Measurements from ENCODE around the gene CABCOCO1. TPM values are rescaled to one million over a fixed set of nuclear protein-coding genes. Genes with fewer than 3 reads are reported as not detected.

CABCOCO1 gene
- total and polyA plus RNA-seq, 8 donors = 1.7 to 6.0 (median 3.4) TPM; not detected in 1

DNA sequence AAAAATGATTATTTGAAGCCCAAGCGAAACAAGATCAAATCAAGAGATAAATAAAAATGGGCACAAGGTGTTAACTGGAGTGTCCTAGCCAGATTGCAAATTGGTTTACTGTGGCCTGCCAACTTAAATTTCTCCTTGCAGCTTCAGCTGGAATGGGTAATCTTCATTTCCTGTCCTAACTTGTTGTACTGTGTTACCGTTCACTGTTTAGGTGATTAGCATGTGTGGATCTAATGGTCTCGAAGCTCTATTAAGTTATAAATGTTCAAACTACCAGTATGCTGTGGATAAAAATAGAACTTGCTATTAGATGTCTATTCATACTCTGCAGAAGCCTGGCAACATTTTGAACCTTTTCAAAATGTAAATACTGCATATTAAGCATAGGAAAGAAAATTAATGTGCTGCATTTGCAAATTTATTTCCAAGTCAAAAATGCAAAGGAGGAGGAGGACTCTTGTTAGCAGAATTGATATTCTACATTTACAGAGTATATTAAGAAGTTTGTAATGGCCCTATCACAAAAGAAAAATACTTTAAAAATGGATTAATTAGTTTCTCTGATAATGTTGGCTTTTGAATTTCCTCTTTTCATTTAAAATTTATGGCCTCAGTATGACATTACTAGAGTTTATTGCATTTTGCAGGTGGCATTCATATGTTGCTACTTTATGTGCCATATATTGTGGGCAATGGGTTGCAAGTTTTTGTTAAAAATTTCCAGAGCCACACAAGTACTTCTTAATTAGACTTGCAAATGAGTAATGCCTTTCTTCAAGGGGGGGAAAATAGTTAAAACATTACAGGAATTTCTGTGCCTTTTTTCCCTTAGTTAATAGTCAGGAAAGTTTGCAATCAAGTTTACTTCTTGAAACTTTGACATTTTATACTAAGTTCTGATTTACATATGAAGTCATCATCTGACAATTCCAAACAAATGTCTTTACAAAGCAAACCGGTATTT, 92.1 kb downstream of the CABCOCO1 start:
- intact Hi-C loops (cut with DNase I) = no loop called here

DNA sequence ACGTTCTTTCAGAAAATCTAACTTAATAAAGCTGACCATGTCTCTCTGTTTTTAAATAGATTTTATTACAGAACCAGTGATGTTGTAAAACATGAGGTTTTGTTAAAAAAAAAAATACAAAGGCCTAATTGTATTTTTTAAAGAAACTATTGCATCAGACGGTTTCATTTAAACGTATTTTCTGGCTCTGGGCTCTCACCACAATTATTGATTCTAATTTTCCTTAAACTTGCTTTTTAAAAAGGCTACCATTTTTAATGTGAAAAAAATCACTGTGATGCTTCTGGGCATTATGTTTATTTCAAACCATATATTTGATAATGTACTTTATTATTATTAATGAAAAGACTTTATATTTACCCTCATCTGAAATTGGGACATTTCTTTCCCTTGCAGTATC, 94.3 kb downstream of the CABCOCO1 start:
- TF ChIP-seq, protein P1, sequence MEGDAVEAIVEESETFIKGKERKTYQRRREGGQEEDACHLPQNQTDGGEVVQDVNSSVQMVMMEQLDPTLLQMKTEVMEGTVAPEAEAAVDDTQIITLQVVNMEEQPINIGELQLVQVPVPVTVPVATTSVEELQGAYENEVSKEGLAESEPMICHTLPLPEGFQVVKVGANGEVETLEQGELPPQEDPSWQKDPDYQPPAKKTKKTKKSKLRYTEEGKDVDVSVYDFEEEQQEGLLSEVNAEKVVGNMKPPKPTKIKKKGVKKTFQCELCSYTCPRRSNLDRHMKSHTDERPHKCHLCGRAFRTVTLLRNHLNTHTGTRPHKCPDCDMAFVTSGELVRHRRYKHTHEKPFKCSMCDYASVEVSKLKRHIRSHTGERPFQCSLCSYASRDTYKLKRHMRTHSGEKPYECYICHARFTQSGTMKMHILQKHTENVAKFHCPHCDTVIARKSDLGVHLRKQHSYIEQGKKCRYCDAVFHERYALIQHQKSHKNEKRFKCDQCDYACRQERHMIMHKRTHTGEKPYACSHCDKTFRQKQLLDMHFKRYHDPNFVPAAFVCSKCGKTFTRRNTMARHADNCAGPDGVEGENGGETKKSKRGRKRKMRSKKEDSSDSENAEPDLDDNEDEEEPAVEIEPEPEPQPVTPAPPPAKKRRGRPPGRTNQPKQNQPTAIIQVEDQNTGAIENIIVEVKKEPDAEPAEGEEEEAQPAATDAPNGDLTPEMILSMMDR (IDR thresholded peaks at IDR 0.05) = no peak
- Histone ChIP-seq H3K4me1 (peaks cover 8 to 11% of the 10 kb centered on the region in 2 donors), H3K27ac (no peak overlapping the region), H3K36me3 (no peaks in the 10 kb centered on the region), H3K4me3 (no peak overlapping the region), H3K27me3 (no peaks in the 10 kb centered on the region), H3K9me3 (no peaks in the 10 kb centered on the region)
- intact Hi-C loops (cut with DNase I) = no loop called here
- ATAC-seq (no peak), DNase-seq (no peak)

More for the DNA sequence above, 92.1 kb downstream of the CABCOCO1 start:
- Histone ChIP-seq H3K4me1 (peaks cover 16 to 19% of the 10 kb centered on the region in 2 donors), H3K9me3 (no peaks in the 10 kb centered on the region), H3K27me3 (no peaks in the 10 kb centered on the region), H3K27ac (no peak overlapping the region), H3K36me3 (no peaks in the 10 kb centered on the region), H3K4me3 (no peak overlapping the region)
- ATAC-seq (no peak), DNase-seq (no peak)
- TF ChIP-seq, protein P1 (IDR thresholded peaks at IDR 0.05) = no peak

DNA sequence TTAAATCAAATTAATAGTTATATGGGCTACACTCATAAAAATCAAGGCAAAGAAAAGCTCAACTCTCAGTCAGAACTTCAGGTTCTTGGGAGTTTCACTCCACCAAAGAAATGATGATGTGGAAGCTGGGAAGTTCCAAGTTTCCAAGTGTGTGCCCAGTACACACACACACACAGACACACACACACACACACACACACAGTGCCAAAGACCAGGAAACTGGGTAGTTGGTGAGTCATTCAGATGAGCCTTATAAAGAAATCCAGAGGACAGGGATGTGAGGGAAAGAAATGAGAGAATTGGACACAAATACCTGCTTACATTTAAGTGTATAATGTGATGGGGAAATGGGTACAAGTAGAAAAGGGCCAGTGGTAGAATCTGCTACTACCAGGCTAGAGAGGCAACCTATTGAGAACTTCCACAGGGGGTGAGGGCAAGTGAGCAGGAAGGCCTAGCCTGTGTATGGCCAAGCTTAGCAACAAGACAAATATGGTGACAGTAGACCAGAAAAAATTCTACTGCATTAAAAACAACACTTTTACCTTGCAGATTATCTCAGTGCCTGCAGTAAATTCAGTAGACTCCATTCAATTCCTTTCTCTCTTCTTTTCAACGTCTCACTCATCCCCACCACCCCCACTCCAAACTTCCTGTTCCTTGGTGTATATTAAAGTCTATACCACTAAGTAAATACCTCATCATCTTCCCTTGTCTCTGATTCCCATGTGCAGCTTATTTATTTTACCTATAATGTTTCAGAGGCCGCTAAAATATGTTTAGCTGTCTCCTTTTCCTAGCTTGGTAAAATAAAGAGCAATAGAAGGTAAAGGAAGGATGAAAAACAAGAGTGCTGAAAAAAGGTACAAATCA, 95.0 kb downstream of the CABCOCO1 start:
- Histone ChIP-seq H3K4me3 (no peak overlapping the region), H3K4me1 (peaks cover under 1 to 4% of the 10 kb centered on the region in 2 donors), H3K36me3 (no peaks in the 10 kb centered on the region), H3K9me3 (no peaks in the 10 kb centered on the region), H3K27ac (no peak overlapping the region), H3K27me3 (no peaks in the 10 kb centered on the region)
- peak; percentile 52 for ATAC-seq
- no peak for DNase-seq
- intact Hi-C loops (cut with DNase I) = no loop called here
- TF ChIP-seq, protein P1 (IDR thresholded peaks at IDR 0.05) = no peak

DNA sequence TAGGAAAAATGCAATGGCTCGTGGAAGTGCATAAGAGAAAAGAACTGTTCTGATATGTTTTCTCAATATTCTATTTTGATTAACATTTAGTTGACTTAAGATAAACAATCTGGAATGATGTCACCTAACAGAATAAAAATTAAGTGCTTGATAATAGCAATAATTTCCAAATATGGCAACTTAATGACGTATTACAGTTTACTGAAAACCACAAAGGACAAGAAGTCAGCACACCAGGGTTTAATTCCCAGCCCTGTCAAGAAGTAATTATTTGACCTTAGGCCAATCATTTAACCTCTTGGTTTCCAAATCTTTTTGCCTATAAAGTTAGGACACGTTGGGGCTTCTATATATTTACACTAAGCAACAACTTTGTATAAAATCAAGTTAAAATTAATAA, 95.7 kb downstream of the CABCOCO1 start:
- no peak for ATAC-seq
- Histone ChIP-seq H3K4me1 (no peaks in the 10 kb centered on the region), H3K36me3 (no peaks in the 10 kb centered on the region), H3K27me3 (no peaks in the 10 kb centered on the region), H3K9me3 (no peaks in the 10 kb centered on the region), H3K27ac (no peak overlapping the region), H3K4me3 (no peak overlapping the region)
- TF ChIP-seq, protein P1 (IDR thresholded peaks at IDR 0.05) = no peak
- DNase-seq = no peak
- intact Hi-C loops (cut with DNase I) = no loop called here

DNA sequence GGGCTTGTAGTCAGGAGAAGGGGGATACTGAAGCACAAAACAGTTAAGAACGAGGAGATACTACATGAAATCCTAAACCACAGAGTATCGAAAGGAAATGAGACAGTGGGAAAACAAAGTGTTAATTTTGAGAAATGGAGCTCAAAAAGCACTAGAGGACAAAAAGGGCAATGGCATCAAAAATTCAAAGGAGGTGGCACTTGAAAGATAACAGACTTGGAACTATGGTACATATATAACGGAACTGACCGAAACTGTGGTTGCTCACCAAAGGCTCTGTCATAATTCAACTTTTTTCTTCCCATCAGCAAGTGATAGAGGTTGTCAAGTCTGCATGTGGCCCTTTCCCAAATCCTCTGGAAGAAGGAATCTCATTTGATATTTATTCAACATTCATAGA, 97.0 kb downstream of the CABCOCO1 start:
- H3K36me3 ChIP-seq = no peaks in the 10 kb centered on the region
- no peaks in the 10 kb centered on the region for H3K9me3 ChIP-seq
- DNase-seq = no peak
- ATAC-seq = no peak
- H3K4me3 ChIP-seq = no peak overlapping the region
- no peak overlapping the region for H3K27ac ChIP-seq
- TF ChIP-seq, protein P1 (IDR thresholded peaks at IDR 0.05) = no peak
- intact Hi-C loops (cut with DNase I) = no loop called here
- H3K27me3 ChIP-seq = no peaks in the 10 kb centered on the region
- H3K4me1 ChIP-seq = no peaks in the 10 kb centered on the region

Data from left lung (tissue), 10 donors.